ENCODE measurements around the gene MUC22.
"Not testable (repeated sequence)": the region's sequence is repeated elsewhere in the genome, so short reads cannot be mapped to it uniquely, and the experiment has no call there.

Gene MUC22

DNA sequence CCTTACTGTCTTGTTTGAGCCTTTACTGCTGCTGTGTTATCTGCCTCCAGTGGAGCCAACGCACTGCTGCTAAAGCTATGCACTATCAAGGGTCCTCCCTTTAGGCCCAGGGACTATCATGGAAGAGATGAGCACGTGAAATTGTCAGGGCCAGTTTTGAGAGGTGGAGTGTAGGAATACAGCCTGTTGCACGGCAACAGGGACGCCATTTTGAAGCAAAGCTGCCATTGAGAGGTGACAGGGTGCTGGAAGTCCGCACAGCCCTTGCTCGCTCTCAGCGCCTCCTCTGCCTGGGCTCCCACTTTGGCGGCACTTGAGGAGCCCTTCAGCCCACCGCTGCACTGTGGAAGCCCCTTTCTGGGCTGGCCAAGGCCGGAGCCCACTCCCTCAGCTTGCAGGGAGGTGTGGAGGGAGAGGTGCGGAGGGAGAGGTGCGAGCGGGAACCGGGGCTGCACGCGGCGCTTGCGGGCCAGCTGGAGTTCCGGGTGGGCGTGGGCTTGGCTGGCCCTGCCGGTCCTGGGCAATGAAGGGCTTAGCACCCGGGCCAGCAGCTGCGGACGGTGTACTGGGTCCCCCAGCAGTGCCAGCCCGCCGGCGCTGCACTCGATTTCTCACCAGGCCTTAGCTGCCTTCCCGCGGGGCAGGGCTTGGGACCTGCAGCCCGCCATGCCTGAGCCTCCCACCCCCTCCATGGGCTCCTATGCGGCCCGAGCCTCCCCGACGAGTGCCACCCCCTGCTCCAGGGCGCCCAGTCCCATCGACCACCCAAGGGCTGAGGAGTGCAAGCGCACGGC lies 10.0 kb upstream of the MUC22 start:
- H3K27me3 ChIP-seq (ENCODE audit: control insufficient read depth, insufficient read depth, low read length); H3K9me3 ChIP-seq (ENCODE audit: control insufficient read depth, low read depth, low read length); H3K4me1 ChIP-seq (ENCODE audit: control insufficient read depth, low read depth, low read length); H3K4me3 ChIP-seq (ENCODE audit: low read length); H3K36me3 ChIP-seq (ENCODE audit: control insufficient read depth, low read depth, low read length); H3K27ac ChIP-seq (ENCODE audit: low read length); H3K9ac ChIP-seq (ENCODE audit: low read length): not testable (repeated sequence)

DNA sequence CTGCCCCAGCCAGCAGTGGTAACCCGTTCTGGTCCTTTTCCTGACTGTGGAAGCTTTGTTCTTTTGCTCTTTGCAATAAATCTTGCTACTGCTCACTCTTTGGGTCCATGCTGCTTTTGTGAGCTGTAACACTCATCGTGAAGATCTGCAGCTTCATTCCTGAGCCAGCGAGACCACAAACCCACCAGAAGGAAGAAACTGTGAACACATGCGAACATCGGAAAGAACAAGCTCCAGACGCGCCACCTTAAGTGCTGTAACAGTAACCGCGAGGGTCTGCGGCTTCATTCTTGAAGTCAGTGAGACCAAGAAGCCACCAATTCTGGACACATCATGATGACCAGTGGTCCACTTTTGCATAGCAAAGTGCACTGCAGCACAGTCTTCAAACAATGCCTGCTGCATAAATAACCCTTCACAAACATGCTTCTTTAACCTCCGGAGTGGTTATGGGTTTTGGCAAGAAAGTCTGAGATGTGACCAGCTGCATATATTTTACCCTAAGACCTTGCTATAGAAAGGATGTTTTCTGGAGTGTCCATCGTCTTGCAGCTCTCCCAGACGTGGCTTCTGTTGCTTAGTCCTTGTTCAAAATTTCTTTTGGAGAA lies 8.9 kb upstream of the MUC22 start:
- no peaks in the 10 kb centered on the region for H3K4me1 ChIP-seq (ENCODE audit: control insufficient read depth, low read depth, low read length)
- H3K4me3 ChIP-seq (ENCODE audit: low read length), result no peak overlapping the region
- H3K36me3 ChIP-seq (ENCODE audit: control insufficient read depth, low read depth, low read length), result no peaks in the 10 kb centered on the region
- H3K27ac ChIP-seq (ENCODE audit: low read length), result no peak overlapping the region
- H3K9me3 ChIP-seq (ENCODE audit: control insufficient read depth, low read depth, low read length), result no peaks in the 10 kb centered on the region
- no peak overlapping the region for H3K9ac ChIP-seq (ENCODE audit: low read length)
- no peaks in the 10 kb centered on the region for H3K27me3 ChIP-seq (ENCODE audit: control insufficient read depth, insufficient read depth, low read length)

DNA sequence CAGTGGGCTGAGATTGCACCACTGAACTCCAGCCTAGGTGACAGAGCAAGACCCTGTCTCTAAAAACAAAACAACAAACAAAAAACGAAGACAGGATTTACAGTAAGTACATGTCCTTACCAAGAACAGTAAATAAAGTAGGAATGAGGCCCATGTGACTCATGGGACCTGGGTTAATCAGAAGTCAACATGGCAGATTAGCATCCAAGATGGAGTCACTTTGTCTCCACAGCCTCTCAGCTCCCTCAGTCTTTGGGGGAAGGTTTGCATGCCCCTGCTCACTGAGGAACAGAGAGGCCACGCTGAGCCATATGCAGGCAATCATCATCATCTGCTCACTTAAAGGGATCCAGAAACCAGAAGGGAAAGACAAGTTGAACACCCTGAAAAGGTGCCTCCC lies 7.8 kb upstream of the MUC22 start:
- Histone ChIP-seq H3K4me3 (ENCODE audit: low read length) (no peak overlapping the region), H3K36me3 (ENCODE audit: control insufficient read depth, low read depth, low read length) (no peaks in the 10 kb centered on the region), H3K27ac (ENCODE audit: low read length) (no peak overlapping the region), H3K9ac (ENCODE audit: low read length) (no peak overlapping the region), H3K4me1 (ENCODE audit: control insufficient read depth, low read depth, low read length) (no peaks in the 10 kb centered on the region), H3K27me3 (ENCODE audit: control insufficient read depth, insufficient read depth, low read length) (no peaks in the 10 kb centered on the region), H3K9me3 (ENCODE audit: control insufficient read depth, low read depth, low read length) (no peaks in the 10 kb centered on the region)

DNA sequence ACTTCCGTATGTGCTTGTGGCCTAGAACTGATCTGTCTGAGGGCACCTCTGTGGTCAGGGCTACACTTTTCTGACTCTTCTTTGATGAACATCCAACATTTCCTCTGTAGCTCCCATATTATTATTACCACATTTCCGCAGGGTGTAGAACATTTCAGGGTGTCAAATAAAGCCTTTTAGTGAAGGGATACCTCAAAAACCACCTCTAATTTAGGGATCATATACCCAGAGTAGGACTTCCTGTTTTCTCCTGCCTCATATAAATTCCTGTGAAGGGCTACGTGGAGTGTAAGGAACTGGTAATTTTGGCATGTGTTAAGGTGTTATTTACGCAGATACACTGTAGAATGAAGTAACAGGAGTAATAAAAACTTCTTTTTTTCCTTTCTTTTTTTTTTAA lies 5.5 kb upstream of the MUC22 start:
- H3K4me3 ChIP-seq (ENCODE audit: low read length), result no peak overlapping the region
- H3K9ac ChIP-seq (ENCODE audit: low read length), result no peak overlapping the region
- no peaks in the 10 kb centered on the region for H3K36me3 ChIP-seq (ENCODE audit: control insufficient read depth, low read depth, low read length)
- H3K27ac ChIP-seq (ENCODE audit: low read length), result no peak overlapping the region
- no peaks in the 10 kb centered on the region for H3K9me3 ChIP-seq (ENCODE audit: control insufficient read depth, low read depth, low read length)
- no peaks in the 10 kb centered on the region for H3K4me1 ChIP-seq (ENCODE audit: control insufficient read depth, low read depth, low read length)
- no peaks in the 10 kb centered on the region for H3K27me3 ChIP-seq (ENCODE audit: control insufficient read depth, insufficient read depth, low read length)

DNA sequence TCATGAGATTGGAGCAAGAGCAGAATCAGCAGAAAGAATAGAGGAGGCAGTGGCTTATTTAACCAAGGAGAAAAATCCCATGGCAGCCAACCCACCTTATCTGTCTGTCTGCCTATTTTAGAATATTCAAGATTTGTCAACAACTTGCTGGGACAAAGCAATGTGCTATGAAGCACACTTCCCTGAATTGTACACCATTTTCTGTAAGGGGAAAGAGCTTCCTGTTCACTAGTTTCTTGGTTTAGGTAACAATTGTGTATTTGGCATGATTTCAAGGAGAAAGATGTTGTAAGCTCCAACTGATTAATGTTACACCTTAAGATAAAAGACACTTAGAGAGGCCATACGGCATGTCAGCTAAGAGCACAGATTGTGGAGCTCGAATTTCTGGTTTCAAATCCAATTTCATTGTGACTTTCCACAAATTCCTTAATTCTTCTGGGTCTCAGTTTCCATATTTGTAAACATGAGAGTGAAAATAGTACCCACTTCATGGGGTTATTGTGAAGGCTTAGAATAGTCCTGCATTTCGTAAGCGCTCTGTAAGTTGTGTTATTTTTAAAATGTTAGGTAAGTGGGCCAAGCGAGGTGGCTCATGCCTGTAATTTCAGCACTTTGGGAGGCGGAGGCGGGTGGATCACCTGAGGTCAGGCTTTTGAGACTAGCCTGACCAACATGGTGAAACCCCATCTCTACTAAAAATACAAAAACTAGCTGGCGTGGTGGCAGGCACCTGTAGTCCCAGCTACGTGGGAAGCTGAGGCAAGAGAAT lies 4.8 kb upstream of the MUC22 start:
- Histone ChIP-seq H3K4me3 (ENCODE audit: low read length) (no peak overlapping the region), H3K9me3 (ENCODE audit: control insufficient read depth, low read depth, low read length) (no peaks in the 10 kb centered on the region), H3K9ac (ENCODE audit: low read length) (no peak overlapping the region), H3K4me1 (ENCODE audit: control insufficient read depth, low read depth, low read length) (no peaks in the 10 kb centered on the region), H3K27me3 (ENCODE audit: control insufficient read depth, insufficient read depth, low read length) (no peaks in the 10 kb centered on the region), H3K27ac (ENCODE audit: low read length) (no peak overlapping the region), H3K36me3 (ENCODE audit: control insufficient read depth, low read depth, low read length) (no peaks in the 10 kb centered on the region)

DNA sequence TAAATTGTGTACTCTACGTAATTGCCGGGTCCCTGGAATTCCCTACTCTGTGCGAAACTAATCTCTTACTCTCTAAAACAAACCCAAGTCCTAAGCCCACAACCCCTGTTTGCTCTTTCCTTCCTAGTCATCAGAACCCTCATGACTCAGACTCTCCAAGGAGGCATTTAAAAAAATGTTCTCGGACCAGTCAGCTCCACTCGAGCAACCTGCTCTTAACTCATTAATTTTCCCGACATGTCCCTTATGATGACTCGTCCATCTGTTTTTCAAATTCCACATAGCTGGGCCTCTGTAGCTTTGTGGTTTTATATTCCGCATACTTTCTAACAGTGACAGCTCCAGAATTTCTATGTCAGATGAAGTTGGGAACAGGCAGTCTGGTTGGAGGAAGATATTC lies 2.6 kb upstream of the MUC22 start:
- Histone ChIP-seq H3K4me1 (ENCODE audit: control insufficient read depth, low read depth, low read length) (no peaks in the 10 kb centered on the region), H3K27me3 (ENCODE audit: control insufficient read depth, insufficient read depth, low read length) (no peaks in the 10 kb centered on the region), H3K27ac (ENCODE audit: low read length) (no peak overlapping the region), H3K9me3 (ENCODE audit: control insufficient read depth, low read depth, low read length) (no peaks in the 10 kb centered on the region), H3K36me3 (ENCODE audit: control insufficient read depth, low read depth, low read length) (no peaks in the 10 kb centered on the region), H3K4me3 (ENCODE audit: low read length) (no peak overlapping the region), H3K9ac (ENCODE audit: low read length) (no peak overlapping the region)

DNA sequence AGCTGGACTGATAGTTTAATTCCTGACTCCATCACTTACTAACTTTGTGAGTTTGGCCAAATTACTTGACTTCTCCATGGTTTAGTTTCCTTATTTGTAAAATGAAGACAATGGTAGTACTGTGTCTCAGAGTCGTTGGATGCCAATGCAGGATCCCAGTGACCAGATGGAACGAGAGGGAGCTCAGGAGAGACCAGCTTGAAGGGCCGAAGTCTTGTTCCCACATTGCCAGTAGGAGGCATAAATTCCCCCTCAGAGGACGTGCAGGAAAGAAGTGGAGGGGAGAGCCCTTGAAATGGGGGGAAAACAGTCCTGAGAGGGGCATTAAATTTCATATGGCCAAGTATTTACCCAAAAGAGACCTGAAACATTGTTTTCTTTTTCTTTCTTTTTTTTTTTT lies 2.1 kb upstream of the MUC22 start:
- no peaks in the 10 kb centered on the region for H3K9me3 ChIP-seq (ENCODE audit: control insufficient read depth, low read depth, low read length)
- H3K4me1 ChIP-seq (ENCODE audit: control insufficient read depth, low read depth, low read length), result no peaks in the 10 kb centered on the region
- no peak overlapping the region for H3K27ac ChIP-seq (ENCODE audit: low read length)
- H3K9ac ChIP-seq (ENCODE audit: low read length), result no peak overlapping the region
- H3K4me3 ChIP-seq (ENCODE audit: low read length), result no peak overlapping the region
- no peaks in the 10 kb centered on the region for H3K27me3 ChIP-seq (ENCODE audit: control insufficient read depth, insufficient read depth, low read length)
- H3K36me3 ChIP-seq (ENCODE audit: control insufficient read depth, low read depth, low read length), result no peaks in the 10 kb centered on the region

DNA sequence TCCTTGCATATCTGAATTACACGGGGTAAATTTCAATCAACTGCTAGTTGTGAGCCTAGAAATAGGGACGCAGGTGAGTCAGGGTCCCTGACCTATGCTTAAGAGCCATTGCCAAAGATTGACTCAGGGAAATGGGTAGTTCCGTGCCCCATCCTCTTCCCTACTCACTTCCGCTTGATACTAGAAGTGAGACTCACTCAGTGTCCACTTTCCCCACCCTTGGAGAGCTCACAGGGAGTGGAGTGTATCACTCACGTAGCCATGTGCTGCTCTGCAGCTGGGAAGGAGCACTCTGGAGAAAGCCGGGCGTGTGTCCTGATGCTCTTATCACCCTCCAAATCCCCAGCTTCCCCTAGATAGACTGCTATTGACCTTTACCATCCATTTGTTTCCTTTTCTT lies 543 bp upstream of the MUC22 start:
- no peak overlapping the region for H3K4me3 ChIP-seq (ENCODE audit: low read length)
- H3K27ac ChIP-seq (ENCODE audit: low read length), result no peak overlapping the region
- H3K4me1 ChIP-seq (ENCODE audit: control insufficient read depth, low read depth, low read length), result no peaks in the 10 kb centered on the region
- H3K36me3 ChIP-seq (ENCODE audit: control insufficient read depth, low read depth, low read length), result no peaks in the 10 kb centered on the region
- no peaks in the 10 kb centered on the region for H3K27me3 ChIP-seq (ENCODE audit: control insufficient read depth, insufficient read depth, low read length)
- H3K9ac ChIP-seq (ENCODE audit: low read length), result no peak overlapping the region
- no peaks in the 10 kb centered on the region for H3K9me3 ChIP-seq (ENCODE audit: control insufficient read depth, low read depth, low read length)

DNA sequence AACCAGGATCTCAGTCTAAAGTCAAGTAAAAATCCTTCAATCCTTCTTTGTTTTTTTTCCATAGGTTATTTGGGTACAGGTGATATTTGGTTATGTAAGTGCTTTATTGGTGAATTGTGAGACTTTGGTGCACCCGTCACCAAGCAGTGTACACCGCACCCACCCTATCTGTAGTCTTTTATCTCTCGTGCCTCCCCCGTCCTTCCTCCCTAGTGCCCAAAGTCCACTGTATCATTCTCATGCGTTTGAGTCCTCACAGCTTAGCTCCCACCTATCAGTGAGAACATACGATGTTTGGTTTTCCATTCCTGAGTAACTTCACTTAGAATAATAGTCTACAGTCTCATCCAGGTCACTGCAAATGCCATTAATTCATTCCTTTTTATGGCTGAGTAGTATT lies 879 bp downstream of the MUC22 start:
- no peaks in the 10 kb centered on the region for H3K4me1 ChIP-seq (ENCODE audit: control insufficient read depth, low read depth, low read length)
- H3K36me3 ChIP-seq (ENCODE audit: control insufficient read depth, low read depth, low read length), result no peaks in the 10 kb centered on the region
- H3K9me3 ChIP-seq (ENCODE audit: control insufficient read depth, low read depth, low read length), result no peaks in the 10 kb centered on the region
- H3K9ac ChIP-seq (ENCODE audit: low read length), result no peak overlapping the region
- H3K4me3 ChIP-seq (ENCODE audit: low read length), result no peak overlapping the region
- no peak overlapping the region for H3K27ac ChIP-seq (ENCODE audit: low read length)
- H3K27me3 ChIP-seq (ENCODE audit: control insufficient read depth, insufficient read depth, low read length), result no peaks in the 10 kb centered on the region

DNA sequence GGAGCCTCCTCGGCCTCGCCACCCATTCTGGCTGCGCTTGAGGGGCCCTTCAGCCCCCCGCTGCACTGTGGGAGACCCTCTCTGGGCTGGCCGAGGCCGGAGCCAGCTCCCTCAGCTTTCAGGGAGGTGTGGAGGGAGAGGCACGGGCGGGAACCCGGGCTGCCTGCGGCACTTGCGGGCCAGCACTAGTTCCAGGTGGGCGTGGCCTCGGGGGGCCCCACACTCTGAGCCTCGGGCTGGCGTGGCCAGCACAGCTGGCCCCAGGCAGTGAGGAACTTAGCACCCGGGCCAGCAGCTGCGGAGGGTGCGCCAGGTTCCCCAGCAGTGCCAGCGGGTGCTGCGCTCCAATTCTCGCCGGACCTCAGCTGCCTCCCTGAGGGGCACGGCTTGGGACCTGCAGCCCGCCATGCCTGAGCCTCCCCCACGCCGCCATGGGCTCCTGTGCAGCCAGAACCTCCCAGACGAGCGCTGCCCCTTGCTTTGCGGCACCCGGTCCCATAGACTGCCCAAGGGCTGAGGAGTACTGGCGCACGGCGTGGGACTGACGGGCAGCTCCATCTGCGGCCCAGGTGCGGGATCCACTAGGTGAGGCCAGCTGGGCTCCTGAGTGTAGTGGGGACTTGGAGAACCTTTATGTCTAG lies 6.5 kb downstream of the MUC22 start:
- Histone ChIP-seq H3K9me3 (ENCODE audit: control insufficient read depth, low read depth, low read length) (no peaks in the 10 kb centered on the region), H3K4me3 (ENCODE audit: low read length) (no peak overlapping the region), H3K36me3 (ENCODE audit: control insufficient read depth, low read depth, low read length) (no peaks in the 10 kb centered on the region), H3K27ac (ENCODE audit: low read length) (no peak overlapping the region), H3K4me1 (ENCODE audit: control insufficient read depth, low read depth, low read length) (no peaks in the 10 kb centered on the region), H3K27me3 (ENCODE audit: control insufficient read depth, insufficient read depth, low read length) (no peaks in the 10 kb centered on the region), H3K9ac (ENCODE audit: low read length) (no peak overlapping the region)

DNA sequence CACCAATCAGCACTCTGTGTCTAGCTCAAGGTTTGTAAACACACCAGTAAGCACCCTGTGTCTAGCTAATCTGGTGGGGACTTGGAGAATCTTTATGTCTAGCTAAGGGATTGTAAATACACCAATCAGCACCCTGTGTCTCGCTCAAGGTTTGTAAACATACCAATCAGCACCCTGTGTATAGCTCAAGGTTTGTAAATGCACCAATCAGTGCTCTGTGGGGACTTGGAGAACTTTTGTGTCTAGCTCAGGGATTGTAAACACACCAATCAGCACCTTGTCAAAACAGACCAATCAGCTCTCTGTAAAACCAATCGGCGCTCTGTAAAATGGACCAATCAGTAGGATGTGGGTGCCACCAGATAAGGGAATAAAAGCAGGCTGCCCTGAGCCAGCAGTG lies 7.2 kb downstream of the MUC22 start:
- not testable (repeated sequence) for H3K4me1 ChIP-seq (ENCODE audit: control insufficient read depth, low read depth, low read length); H3K27ac ChIP-seq (ENCODE audit: low read length); H3K36me3 ChIP-seq (ENCODE audit: control insufficient read depth, low read depth, low read length); H3K27me3 ChIP-seq (ENCODE audit: control insufficient read depth, insufficient read depth, low read length); H3K4me3 ChIP-seq (ENCODE audit: low read length); H3K9me3 ChIP-seq (ENCODE audit: control insufficient read depth, low read depth, low read length); H3K9ac ChIP-seq (ENCODE audit: low read length)

Data from iPS-18a (cell line).